HG03159 (cell line): Measurements from ENCODE around the gene OR6M1.

Experiments used
- ATAC-seq: cut with Tn5 transposase; IDR thresholded peaks from one replicate; pipeline ENCODE4 v1.9.1; 2021; ENCODE audit warnings: mild to moderate bottlenecking, moderate library complexity; ENCODE audit not compliant: unreplicated experiment

Gene OR6M1, protein sequence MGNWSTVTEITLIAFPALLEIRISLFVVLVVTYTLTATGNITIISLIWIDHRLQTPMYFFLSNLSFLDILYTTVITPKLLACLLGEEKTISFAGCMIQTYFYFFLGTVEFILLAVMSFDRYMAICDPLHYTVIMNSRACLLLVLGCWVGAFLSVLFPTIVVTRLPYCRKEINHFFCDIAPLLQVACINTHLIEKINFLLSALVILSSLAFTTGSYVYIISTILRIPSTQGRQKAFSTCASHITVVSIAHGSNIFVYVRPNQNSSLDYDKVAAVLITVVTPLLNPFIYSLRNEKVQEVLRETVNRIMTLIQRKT

DNA sequence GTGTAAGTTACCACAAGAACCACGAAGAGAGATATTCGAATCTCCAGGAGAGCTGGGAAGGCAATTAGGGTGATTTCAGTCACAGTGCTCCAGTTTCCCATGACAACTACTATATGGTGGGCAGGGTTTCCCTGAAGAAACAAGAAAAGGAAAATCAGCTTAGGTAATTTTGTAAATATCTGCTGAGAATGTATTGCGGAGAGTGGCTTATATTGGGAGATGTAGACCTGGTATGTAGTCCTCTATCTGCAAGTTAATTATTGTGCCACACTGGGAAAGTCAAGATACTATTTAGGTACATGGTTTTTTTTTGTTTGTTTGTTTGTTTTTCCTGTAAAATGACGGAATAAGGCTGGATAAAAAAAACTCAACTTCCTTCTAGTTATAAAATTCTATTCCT, at the start of gene OR6M1:
TSS of gene OR6M1 (minus strand) at position 101 of the 400 bp plus-strand sequence. CDS start at position 101, 0 bp downstream.
- ATAC-seq = no peak

DNA sequence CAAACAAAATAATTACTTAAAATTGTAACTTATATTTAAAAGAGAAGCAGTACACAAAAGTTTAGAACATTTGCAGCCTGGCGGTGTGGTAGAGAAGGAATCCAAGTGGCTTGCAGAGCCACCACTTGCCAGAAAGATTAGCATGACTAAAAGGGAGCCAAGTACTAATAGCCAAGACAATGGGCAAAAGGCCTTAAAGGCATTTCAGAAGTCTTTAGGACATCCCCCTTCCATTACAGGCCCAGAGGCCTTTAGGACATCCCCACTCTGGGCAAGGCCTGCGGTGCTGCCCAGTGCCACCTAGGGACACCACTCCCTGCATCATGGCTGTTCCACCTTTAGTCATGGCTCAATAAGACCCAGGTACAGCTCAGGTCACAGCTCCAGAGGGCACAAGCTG, 46.9 kb upstream of the OR6M1 start:
- ATAC-seq = no peak

DNA sequence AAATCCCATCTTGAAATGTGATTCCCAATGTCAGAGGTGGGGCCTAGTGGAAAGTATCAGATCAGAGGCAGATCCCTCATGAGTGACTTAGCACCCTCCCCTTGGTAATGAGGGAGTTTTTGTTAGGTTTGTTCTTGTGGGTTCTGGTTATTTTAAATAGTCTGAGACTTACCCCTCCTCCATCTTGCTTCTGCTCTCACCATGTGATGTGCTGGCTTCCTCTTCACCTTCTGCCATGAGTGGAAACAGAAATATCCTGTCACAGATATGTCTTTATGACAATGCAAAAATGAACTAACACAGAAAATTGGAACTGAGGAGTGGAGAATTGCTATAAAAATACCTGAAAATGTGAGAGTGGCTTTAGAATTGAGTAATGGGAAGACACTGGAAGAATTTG, 46.2 kb upstream of the OR6M1 start:
- ATAC-seq = no peak

DNA sequence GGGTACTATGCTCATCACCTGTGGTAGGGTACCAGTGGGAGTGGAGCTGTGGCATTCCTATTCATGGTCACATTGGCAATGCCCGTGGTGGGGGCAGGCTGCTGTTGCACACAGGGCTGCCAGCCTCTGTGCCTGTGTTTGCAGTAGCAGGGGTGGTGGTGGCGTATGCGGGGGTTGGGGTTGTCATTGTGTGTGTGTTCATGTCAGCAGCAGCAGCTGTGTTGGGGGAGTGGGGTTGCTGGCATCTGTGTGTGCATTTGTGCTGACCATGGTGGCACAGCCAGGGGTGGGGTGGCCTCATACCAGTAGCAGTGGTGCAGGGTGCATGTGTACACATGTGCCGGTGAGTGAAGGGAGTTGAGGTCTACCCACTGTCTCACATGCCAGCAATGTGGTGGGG, 45.0 kb upstream of the OR6M1 start:
- no peak for ATAC-seq

DNA sequence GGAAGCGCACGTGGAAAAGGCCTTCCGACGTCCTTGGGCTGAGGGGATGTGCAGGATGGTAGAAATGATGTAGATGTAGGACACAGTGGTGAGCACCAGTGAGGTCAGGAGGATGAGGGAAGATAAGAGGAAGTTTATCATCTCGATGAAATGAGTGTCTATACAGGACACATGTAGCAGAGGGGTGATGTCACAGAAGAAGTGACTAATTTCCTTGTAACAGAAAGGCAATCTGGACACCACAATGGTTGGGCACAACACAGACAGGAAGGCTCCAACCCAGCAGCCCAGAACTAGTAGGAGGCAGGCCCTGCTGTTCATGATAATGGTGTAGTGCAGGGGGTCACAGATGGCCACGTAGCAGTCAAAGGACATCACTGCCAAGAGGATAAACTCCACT, 35.0 kb upstream of the OR6M1 start:
- no peak for ATAC-seq

DNA sequence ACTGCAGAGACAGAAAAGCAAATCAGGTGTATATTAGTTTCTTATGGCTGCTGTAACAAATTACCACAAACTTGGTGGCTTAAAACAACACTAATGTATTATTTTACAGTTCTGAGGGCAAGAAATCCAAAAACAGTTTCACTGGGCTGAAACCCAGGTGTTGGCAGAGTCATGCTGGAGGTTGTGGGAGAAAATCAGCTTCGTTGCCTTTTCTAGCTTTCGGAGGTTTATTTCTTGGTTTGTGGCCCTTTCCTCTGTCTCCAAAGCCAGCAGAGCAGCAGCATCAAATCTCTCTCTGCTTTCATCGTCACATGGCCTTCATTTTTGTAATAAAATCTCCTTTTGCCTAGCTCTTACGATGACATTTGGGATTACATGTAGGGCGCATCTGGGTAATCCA, 33.0 kb upstream of the OR6M1 start:
- no peak for ATAC-seq

DNA sequence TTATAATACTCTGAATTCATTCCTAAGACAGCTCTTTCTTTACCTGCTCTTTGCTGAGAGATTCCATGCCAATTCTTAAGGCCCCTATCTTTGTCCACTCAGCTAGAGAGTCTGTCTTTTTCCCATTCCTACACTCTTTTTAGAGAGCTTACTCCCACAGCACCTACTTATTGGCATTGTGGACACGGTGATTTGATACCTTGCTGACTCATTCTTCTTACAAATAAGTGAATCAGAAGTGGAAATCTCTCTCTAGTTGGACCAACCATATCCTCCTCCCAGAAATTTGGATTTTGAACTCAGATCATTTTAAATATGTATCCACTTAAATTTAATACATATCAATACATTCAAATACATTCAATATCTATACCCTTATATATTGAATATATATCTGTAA, 32.5 kb upstream of the OR6M1 start:
- no peak for ATAC-seq

DNA sequence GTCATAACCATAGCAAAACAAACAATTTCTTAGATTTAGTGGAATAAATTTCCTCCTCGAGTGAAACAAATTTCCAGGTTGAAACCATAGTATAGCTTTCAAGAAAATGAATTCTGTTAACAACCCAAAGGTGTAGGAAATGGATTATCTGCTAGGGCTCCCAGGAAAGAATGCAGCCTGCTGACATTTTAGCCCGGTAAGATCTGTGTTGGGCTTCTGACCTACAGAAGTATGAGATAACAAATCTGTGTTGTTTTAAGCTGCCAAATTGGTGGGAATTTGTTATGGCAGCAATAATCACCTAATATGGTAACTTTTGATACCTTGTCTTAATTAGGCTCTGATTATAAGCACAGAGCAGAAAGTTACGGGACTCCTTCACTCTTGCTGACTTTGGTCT, 32.0 kb upstream of the OR6M1 start:
- ATAC-seq = no peak

DNA sequence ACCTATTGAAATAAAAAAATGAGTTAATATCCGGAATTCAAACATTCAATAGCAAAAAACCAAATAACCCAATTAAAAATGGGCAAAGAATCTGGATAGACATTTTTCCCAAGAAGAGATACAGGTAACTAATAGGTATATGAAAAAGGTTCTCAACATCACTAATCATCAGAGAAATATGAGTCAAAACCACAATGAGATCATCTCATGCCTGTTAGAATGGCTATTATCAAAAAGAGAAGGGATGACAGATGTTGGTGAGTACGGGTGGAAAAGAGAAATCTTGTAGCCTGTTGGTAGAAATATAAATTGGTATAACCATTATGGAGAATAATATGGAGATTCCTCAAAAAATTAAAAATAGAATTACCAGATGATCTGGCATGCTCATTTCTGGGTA, 26.9 kb upstream of the OR6M1 start:
- no peak for ATAC-seq

DNA sequence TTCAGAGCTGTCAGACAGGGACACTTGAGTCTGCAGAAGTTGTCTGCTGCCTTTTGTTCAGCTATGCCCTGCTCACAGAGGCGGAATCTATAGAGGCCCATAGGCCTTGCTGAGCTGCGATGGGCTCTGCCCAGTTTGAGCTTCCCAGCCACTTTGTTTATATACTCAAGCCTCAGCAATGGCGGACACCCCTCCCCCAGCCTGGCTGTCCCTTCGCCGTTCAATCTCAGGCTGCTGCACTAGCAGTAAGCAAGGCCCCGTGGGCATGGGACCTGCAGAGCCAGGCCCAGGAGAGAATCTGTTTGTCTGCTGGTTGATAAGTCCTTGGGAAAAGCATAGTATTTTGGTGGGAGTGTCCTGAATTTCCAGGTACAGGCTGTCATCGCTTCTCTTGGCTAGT, 23.6 kb upstream of the OR6M1 start:
- no peak for ATAC-seq

DNA sequence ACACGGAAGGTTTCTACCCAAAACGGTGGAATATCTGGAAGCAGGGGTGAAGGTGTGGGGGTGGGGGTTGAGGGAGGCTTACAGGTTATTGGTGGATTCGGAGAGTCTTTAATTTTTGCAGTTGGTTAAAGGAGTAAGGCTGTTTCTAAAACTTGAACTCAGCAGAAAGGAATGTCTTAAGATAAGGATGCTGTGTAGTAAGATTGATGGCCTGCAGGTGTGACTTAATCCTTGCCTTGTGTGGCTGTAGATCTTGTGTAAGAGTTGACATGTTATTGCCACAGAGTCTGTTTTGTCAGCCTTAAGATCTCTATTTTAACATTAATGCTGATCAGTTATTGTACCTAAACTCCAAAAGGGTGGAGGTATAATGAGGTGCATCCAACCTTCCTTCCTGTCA, 16.4 kb upstream of the OR6M1 start:
- ATAC-seq = no peak

DNA sequence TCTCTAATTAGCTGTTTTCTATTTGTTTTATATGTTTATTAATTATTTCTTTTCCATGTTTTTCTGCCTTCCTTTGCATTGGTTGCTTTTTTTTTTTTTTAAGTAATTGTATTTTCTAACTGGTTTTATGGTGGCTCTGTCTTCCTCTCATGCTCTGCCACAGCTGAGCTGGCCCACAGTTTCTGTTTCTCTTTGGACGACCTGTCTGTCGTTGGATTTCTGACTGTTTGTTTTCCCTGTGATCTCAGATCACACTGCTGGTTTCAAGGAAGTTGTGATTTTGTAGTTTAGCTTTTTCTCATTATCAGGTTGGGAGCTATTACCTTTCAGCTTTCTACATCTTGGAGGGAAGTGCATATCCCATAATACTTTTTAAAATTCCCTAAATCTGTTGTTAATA, 15.9 kb upstream of the OR6M1 start:
- ATAC-seq = no peak

DNA sequence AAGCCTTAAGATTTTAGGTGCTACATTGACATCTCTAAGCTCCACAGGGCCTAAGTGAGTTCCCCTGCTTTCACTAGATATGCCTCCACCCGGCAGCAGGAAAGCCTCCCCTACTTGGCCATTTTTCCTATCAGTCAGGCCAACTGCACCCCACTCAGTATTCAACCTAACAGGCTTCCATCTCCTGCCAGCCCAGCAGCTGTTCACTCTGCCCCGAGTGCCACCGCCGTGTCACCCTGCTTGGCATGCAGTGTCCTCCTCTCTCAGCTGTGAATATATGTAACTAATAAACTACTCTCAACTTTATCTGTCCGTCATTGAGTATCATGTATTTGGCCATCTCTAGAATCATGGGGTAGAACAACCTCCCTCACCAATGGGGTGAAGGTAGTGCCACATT, 9.0 kb upstream of the OR6M1 start:
- no peak for ATAC-seq

DNA sequence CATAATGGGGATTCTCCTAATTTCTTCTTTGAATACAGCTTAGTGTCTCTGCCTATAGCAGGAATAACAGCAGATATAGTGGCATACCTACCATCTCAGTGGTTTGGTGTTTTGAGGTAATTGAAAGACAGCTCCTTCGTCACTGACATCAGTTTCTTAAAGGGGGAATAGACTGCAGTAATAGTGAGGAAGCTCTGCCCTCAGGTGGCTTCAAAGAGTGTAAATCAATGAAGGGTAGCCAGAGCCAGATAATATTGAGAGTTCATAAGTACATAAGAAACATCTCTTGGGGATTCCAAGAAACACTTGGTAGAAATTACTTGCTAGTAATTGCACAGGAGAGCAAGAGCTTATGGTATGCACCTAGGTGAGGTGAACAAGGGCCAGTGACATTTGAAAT, 4.4 kb downstream of the OR6M1 start:
- ATAC-seq = no peak

DNA sequence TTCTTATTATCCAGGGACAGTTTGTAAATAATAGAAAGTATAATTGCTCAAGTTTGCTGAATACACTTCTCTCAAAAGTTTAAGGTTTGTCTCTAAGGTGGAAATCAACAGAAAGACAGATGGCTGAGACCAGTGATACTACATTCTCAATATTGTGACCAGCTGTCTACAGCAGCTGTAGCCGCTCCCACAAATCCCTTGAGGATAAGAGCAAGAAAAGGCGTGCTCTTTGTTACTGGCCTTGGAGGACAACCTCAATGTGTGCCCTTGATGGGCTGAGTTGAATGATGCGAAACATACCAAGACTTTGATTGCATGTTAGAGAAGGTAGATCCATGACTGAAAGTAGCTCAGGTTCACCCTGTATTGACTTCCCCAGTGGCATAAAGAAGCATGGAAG, 6.1 kb downstream of the OR6M1 start:
- ATAC-seq = no peak

DNA sequence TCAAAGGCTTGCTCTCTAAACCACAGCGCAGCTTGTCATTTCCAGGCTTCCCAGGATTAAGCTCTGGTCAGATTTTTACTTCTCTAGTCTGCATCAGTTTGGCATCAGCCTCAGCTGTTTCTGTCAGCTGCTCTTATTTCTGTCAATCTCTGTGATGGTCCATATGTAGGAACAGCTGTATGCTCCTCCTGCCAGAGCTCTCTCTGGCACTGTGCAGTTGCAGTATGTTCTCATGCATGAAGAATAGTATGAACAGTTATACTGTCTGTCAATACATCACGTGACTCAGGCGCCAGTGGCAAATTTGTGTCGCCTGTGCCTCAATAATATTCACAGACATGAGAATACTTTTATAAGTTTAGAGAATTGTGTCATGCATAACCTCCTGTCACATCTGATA, 6.7 kb downstream of the OR6M1 start:
- no peak for ATAC-seq

DNA sequence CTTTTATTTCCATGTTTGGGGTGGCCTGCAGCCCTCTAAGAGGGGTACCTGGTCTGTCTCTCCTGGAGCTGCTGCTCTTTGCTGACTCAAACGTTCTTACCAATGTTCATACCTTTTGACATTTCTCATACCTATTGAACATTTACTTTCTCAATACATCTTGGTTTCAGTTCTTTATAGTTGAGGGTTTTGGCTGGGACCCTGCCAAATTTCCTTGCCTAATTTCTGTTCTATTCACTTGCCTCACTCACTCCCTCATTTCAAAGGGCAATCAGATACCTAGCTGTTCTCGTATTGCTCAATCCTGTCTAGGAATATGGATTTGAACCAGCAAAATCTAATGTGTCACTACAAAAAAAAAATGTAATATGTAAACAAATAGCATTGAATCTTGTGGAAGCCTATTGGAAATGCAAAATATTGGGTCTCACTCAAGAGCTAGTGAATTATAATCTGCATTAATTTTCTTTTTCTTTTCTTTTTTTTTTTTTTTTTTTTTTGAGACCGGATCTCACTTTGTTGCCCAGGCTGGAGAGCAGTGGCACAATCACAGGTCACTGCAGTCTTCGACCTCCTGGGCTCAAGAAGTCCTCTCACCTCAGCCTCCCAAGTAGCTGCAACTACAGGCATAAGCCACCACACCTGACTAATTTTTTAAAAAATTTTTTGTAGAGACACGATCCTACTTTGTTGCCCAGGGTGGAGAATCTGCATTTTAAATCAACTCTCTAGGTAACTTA, 7.5 kb downstream of the OR6M1 start:
- peak; percentile 54 for ATAC-seq

DNA sequence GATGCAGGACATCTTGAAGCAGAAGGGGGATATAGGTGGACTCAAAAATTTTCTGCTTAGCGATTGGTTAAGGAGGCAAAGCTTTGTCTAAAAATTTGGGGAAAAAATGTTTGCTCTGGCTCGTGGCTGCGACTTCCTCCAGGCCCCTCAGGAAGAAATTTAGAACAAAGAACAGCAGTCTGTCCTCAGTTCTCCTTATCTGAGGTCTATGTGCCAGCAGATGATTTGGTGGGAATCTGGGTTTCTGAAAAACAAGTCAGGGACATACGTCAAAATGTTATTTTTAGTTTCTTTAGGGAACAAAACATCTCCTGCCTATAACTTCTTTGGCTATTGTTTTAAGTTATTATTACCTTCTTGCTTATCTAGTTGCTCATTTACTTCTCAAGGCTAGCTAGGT, 8.1 kb downstream of the OR6M1 start:
- no peak for ATAC-seq

DNA sequence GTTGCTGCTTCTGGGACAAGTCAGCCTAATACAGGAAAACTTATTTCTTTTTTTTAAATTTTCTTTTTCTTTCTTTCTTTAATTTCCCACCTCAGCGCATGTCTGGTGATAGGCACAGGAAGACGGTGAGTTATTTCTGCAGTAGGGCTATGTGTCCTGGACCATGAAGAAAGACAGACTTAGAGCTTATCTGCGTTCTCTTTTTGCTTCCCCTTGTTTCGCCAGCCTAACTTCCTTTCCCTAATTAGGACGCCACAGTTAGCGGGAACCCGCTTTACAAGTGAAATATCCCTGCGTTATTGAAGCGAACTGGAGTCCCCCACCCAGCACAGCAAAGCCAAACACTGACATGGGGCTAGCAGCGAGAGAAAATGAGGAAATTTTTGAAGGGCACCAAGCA, 8.6 kb downstream of the OR6M1 start:
- ATAC-seq = no peak

DNA sequence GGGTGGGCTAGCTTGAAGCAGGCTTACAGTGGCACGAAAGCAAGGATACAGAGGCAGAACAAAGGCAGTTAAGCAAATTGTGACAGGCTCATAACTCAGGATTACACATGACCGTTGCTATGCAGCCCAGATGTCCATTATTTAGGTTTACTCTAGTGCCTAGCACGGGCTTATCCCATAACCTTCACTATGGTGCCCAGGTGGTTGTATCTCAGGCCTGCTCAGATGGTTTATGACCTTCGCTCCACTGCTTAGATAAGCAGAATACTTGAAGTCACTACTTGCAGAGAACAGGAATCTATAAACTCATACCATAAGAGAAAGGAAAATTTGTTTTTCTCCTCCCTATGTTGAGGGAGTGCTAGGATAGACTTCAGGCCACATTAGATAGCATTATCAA, 9.0 kb downstream of the OR6M1 start:
- no peak for ATAC-seq

DNA sequence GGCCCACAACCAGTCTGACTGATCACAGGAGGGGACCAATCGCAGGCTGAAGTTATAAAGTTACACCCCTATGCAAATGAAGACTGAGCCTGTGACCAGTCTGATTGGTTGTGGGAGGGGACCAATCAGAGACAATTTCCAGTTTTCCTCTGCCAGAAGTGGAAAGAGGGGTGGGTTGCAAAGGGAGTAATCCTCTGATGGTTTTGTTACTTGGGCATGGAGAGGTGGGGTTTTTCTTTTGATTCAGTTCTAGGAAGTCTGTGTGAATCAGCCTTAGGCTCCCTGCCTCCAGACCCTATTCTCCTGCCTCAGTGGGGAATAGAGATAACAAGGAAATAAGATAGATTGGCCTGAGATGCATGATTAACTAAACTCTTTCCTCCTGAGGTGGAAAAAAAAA, 9.9 kb downstream of the OR6M1 start:
- no peak for ATAC-seq

DNA sequence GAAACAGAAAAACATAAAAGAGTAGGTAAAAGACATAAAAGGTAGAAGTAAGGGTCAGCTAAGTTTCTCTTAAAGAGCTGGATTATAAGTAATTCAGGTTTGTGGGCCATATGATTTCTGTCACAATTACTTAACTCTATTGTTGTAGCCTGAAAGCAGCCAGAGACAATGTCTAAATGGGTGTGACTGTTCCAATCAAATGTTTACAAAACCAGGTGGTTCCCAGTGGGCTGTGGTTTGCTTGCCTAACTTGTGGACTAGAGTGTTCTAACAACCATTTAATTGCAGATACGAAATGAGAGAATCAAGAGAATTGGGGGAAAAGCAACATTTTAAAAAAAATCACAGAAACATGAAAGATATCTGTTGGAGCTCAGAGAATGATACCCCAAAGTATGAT, 22.6 kb downstream of the OR6M1 start:
- ATAC-seq = no peak

DNA sequence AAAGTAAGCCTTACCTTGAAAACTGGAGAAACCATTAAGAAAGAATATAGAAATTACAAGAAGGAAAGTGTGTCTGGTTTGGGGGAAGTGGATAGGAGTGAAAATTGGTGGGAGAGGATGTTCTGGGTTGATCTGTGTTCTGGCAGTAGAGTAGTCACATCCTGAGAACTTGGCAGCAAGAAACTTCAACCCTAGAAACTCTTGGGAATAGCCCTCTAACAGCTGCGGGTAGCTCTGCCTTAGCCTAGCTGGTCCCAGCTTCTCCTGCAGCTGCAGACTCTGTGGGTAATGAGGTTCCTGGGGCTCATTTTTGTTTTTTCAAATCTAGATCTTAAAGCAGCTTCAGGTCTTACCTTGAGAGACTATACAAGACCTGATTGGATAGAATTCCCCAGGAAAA, 27.6 kb downstream of the OR6M1 start:
- ATAC-seq = no peak
